Activated CD4-positive, CD25-positive, alpha-beta regulatory T cell treated with anti-CD3 and anti-CD28 coated beads, Interleukin-2, amount 50 U/mL, for 72 hours (primary cell): Measurements from ENCODE around the gene SETD7.
"Not testable (repeated sequence)": the region's sequence is repeated elsewhere in the genome, so short reads cannot be mapped to it uniquely, and the experiment has no call there.

Experiments
- DNase-seq: peaks from one replicate; pipeline ENCODE4 v3.0.0; 2021

SETD7 gene

DNA sequence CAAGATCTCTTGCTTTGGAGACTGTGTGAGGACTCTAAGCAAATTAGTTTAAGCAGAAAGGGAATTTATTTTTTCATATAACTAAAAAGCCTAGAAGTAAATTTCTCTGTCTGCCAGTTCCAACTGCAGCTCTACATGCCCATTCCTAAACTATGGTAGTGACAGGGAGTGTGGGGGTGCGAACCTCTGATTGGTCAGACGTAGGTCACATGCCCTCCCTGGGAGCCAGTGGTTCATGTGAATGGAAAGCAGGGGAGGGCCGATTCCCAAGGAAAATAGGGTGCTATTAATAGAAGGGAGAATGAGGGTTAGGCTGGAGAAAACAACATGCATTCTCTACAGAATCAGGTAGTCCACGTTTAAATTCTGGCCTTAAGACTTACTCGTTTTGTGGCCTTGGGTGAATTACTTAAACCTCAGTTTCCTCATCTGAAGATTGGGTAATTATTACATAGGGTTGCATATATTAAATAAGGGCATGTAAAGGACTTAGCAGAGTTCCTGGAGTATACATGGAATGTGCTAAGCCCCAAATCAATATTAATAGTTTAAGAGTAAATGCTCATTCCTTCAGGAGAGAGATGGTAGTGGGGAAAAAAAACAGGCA, 94.9 kb downstream of the SETD7 start:
- DNase-seq = no peak

DNA sequence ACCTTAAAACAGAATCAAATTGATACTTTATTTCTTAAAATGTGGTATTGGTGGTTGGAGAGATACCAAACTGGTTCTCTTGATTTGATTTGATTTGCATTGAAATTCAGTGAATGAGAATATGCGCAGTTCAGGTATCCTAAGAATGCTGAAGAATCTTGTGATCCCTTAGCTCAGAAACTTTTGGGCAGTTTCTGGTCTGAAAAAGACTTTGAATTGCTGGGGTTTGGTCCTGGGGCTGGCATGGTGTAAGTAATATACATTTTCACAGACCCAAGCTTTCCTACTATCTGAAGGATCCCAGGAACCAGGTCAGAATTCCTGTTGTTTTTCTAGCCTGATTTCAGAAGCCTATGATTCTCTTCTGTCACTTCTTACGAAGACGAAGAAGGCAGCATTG, 95.5 kb downstream of the SETD7 start:
- no peak for DNase-seq

GRCh38 chr4:139458999-139459398, 97.0 kb downstream of the SETD7 start:
- no peak for DNase-seq

DNA sequence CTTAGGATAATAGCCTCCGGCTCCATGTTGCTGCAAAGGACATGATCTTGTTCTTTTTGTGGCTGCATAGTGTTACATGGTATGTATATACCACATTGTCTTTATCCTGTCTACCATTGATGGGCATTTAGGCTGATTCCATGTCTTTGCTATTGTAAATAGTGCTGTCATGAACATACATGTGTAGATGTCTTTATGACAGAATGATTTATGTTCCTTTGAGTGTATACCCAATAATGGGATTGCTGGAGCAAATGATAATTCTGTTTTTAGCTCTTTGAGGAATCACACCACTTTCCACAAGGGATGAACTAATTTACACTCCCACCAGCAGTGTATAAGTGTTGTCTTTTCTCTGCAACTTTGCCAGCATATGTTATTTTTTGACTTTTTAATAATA, 97.5 kb downstream of the SETD7 start:
- DNase-seq = no peak

DNA sequence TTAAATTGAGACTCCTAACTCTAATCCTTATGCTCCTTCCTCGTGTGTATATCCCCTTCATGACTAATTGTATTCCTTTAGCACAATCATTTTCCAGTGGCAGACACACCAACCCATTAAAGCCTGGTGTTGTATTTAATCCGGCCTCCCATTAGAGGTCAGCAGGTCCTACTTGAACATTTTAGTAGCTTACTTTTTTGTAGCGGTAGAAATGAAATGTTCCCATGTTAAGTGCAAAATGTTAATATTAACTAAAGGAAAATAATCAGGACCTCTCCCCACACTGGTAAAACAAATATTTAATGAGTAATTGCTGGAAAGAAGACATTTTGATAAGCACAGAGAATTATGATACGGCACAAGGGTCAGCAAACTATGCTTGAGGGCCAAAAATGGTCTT, 98.7 kb downstream of the SETD7 start:
- DNase-seq = no peak

GRCh38 chr4:139455126-139455538, 100.9 kb downstream of the SETD7 start:
- DNase-seq = no peak

- no peak for DNase-seq
These were observed 101.6 kb downstream of the SETD7 start, which contains the start of gene RAB33B for GRCh38 chr4:139454111-139455045. TSS of gene RAB33B (plus strand) at chr4:139454121. CDS start at chr4:139454196, 75 bp downstream.

- peak; percentile 95 for DNase-seq
These were observed 102.5 kb downstream of the SETD7 start for GRCh38 chr4:139453371-139454110.

GRCh38 chr4:139453041-139453370, 103.0 kb downstream of the SETD7 start:
- DNase-seq = no peak

- DNase-seq = no peak
These were observed 104.0 kb downstream of the SETD7 start for GRCh38 chr4:139451997-139452396.

DNA sequence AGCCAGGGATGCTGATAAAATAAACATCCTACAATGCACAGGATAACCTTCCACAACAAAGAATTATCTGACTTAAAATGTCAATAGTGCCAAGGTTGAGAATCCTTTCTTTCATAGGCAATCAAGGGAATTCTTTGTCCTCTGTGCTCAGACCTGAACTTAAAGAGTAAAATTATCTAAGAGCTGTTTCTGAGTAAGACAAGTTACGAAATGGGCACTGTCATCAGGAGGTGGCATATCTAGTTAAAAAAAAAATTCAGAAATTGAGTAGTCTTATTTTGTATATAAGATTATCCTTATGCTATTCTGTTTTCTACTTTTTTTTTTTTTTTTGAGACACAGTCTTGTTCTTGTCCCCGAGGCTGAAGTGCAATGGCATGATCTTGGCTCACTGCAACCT, 105.4 kb downstream of the SETD7 start:
- no peak for DNase-seq

DNA sequence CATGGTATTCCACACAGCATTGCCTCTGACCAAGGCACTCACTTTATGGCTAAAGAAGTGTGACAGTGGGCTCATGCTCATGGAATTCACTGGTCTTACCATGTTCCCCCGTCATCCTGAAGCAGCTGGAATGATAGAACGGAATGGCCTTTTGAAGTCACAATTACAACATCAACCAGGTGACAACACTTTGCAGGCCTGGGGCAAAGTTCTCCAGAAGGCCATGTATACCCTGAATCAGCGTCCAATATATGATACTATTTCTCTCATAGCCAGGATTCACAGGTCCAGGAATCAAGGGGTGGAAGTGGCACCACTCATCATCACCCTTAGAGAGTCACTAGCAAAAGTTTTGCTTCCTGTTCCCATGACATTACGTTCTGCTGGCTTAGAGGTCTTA, 108.9 kb downstream of the SETD7 start:
- DNase-seq = not testable (repeated sequence)
